ENCODE data around the gene AUH. TPM values are rescaled to one million over a fixed set of nuclear protein-coding genes. Genes with fewer than 3 reads are reported as not detected.

The AUH gene
- total RNA-seq, 1 experiment from 2014 or later, result 29.0 TPM

- TF ChIP-seq RAD21 (IDR thresholded peaks at IDR 0.05; ENCODE audit: low read depth) (no peak), FOSL1 (IDR thresholded peaks at IDR 0.05; ENCODE audit: low read depth) (no peak), TCF7L2 (IDR thresholded peaks at IDR 0.05; ENCODE audit: borderline replicate concordance, extremely low read depth, insufficient read depth, insufficient read length) (no peak), ELF1 (IDR thresholded peaks at IDR 0.05; ENCODE audit: borderline replicate concordance, low read depth) (no peak), EGR1 (IDR thresholded peaks at IDR 0.05; ENCODE audit: low read depth) (no peak), CEBPB (IDR thresholded peaks at IDR 0.05; ENCODE audit: low read depth) (no peak), CTCF (IDR thresholded peaks at IDR 0.05 in 2 of 3, conservative IDR thresholded peaks at IDR 0.05 in 1 of 3; ENCODE audit: borderline replicate concordance in 1 of 3, insufficient read depth in 1 of 3, low read depth in 2 of 3, low read length in 2 of 3) (no peak), EZH2 (IDR thresholded peaks at IDR 0.05) (no peak), ZFX (IDR thresholded peaks at IDR 0.05) (no peak), SIN3A (IDR thresholded peaks at IDR 0.05; ENCODE audit: low read depth) (no peak), SRF (IDR thresholded peaks at IDR 0.05; ENCODE audit: low read depth) (no peak), ZNF274 (IDR thresholded peaks at IDR 0.05; ENCODE audit: low read depth, low read length) (no peak), POLR2AphosphoS5 (IDR thresholded peaks at IDR 0.05; ENCODE audit: low read depth, low read length) (no peak), JUND (IDR thresholded peaks at IDR 0.05) (no peak)
- ATAC-seq (no peak), DNase-seq (ENCODE audit: low read depth, low spot score) (no peak)
- peaks cover 0 to 10% of the 10 kb centered on the region in 2 experiments; a peak in 1 of 4 replicates for H3K36me3 ChIP-seq (ENCODE audit: control insufficient read depth in 1 of 2, insufficient read depth in 2 of 2, low read length in 2 of 2)
- H3K79me2 ChIP-seq (ENCODE audit: insufficient read depth, low read length), result no peaks in the 10 kb centered on the region
- no peaks in the 10 kb centered on the region for H4K20me1 ChIP-seq (ENCODE audit: insufficient read depth)
- H3K4me3 ChIP-seq (replicated peaks in 1 of 2; ENCODE audit: low read depth in 1 of 2, low read length in 2 of 2), result no peak overlapping the region
- H3K4me1 ChIP-seq (ENCODE audit: control insufficient read depth in 1 of 2, insufficient read depth in 2 of 2, low read length in 2 of 2), result peaks cover 4 to 18% of the 10 kb centered on the region in 2 experiments; a peak in 3 of 4 replicates
- H3K9me2 ChIP-seq (ENCODE audit: insufficient read depth), result no peaks in the 10 kb centered on the region
- no peak overlapping the region for H3K9ac ChIP-seq (ENCODE audit: low read length)
- no TSS peak for BruUV-seq (replicated peaks)
- CTCF ChIA-PET, result no interaction called here
- H3K27me3 ChIP-seq (ENCODE audit: insufficient read depth, low read length), result no peaks in the 10 kb centered on the region
- intact Hi-C loops (cut with micrococcal nuclease), result loop anchor here (2.0 kb wide), 1 partner anchor 18 kb away; no protein-coding TSS in a partner anchor
- H2AFZ ChIP-seq (ENCODE audit: low read depth, low read length, poor library complexity, severe bottlenecking), result no peak overlapping the region
- H3K4me2 ChIP-seq (ENCODE audit: low read length), result no peak overlapping the region
- no peak overlapping the region for H3K27ac ChIP-seq (ENCODE audit: low read depth, low read length)
- RAD21 ChIA-PET (ENCODE audit: low non-redundant PET in 1 of 2, low total read pairs in 2 of 2, uncharacterized antibody in 2 of 2, unreplicated experiment in 2 of 2), result no interaction called here
- POLR2A ChIA-PET, result no interaction called here
- no peaks in the 10 kb centered on the region for H3K9me3 ChIP-seq (ENCODE audit: control insufficient read depth in 1 of 2, insufficient read depth in 1 of 2, low read depth in 1 of 2, low read length in 2 of 2)
Observed at GRCh38 chr9:91338681-91339080, 23.0 kb downstream of the AUH start.

Measured in HCT116 (cell line).